Body of pancreas (tissue), 4 donors: ENCODE results near the gene EP400. TPM values are rescaled to one million over a fixed set of nuclear protein-coding genes. Genes with fewer than 3 reads are reported as not detected.
"Not testable (repeated sequence)": the region's sequence is repeated elsewhere in the genome, so short reads cannot be mapped to it uniquely, and the experiment has no call there.

Experiments
- ATAC-seq: fragments of 150-250 bp; one replicate; pipeline ENCODE4 v1.9.1; 2016
- DNase-seq, 4 donors: peaks; one replicate each; pipeline ENCODE4 v3.0.0-alpha.2; 2019
- H3K27ac ChIP-seq, 4 donors: fragments of 200-600 bp; sonication (generic); 1 replicate in 3 of 4; 2 replicates in 1 of 4; pipeline versions ENCODE4 v1.5.1 to v1.6.1; 2016 to 2019; ENCODE audit warnings: mild to moderate bottlenecking in 1 of 4, mixed read lengths in 1 of 4, moderate library complexity in 1 of 4
- H3K27me3 ChIP-seq, 2 donors: fragments of 200-600 bp; sonication (generic); one replicate each; pipeline ENCODE4 v1.6.0; 2016; ENCODE audit warnings: mild to moderate bottlenecking in 1 of 2
- H3K36me3 ChIP-seq, 2 donors: fragments of 200-600 bp; sonication (generic); replicated peaks in 1 of 2; 2 replicates each; pipeline ENCODE4 v1.5.1; 2016; ENCODE audit warnings: low read depth in 2 of 2; ENCODE audit not compliant: insufficient read depth in 1 of 2
- H3K4me1 ChIP-seq: fragments of 200-600 bp; sonication (generic); one replicate; pipeline ENCODE4 v1.6.0; 2016
- H3K4me3 ChIP-seq, 2 donors: fragments of 200-600 bp; sonication (generic); 1 replicate in 1 of 2; 2 replicates in 1 of 2; pipeline ENCODE4 v1.5.1; 2016 to 2019
- H3K9me3 ChIP-seq, 3 donors: fragments of 200-600 bp; sonication (generic); 1 replicate in 2 of 3; 2 replicates in 1 of 3; pipeline ENCODE4 v1.5.1; 2016
- CTCF ChIP-seq, 7 experiments: fragments of 450-650 bp in 4 of 7; fragments of 200-600 bp in 3 of 7; sonication (generic) in 3 of 7; IDR thresholded peaks; one replicate each; pipeline ENCODE4 v1.5.1; 2016 to 2019; ENCODE audit warnings: antibody characterized with exemption in 7 of 7
- POLR2A ChIP-seq, 3 donors: fragments of 450-650 bp; IDR thresholded peaks; one replicate each; pipeline ENCODE4 v1.6.1; 2016; ENCODE audit warnings: antibody characterized with exemption in 3 of 3, mild to moderate bottlenecking in 2 of 3
- WGBS, 2 donors: methylation state at CpG; one replicate each; pipeline ENCODE4 v1.1.5; 2017; 5-methylcytosine and 5-hydroxymethylcytosine counted together
- intact Hi-C: fragments of 100-400 bp; cut with DNase I; formaldehyde crosslinking; loops from one replicate; pipeline ENCODE4 v1.15.1; 2023
- total RNA-seq, 2 donors: library from RNA; depleted of rRNA; stranded (reverse); fragments of >200 nt; gene quantifications; one replicate each; pipeline ENCODE4 v1.1.0, GENCODE V29; 2016

EP400 gene
- total RNA-seq, 2 donors from 2014 or later = 20.5 to 22.4 TPM

DNA sequence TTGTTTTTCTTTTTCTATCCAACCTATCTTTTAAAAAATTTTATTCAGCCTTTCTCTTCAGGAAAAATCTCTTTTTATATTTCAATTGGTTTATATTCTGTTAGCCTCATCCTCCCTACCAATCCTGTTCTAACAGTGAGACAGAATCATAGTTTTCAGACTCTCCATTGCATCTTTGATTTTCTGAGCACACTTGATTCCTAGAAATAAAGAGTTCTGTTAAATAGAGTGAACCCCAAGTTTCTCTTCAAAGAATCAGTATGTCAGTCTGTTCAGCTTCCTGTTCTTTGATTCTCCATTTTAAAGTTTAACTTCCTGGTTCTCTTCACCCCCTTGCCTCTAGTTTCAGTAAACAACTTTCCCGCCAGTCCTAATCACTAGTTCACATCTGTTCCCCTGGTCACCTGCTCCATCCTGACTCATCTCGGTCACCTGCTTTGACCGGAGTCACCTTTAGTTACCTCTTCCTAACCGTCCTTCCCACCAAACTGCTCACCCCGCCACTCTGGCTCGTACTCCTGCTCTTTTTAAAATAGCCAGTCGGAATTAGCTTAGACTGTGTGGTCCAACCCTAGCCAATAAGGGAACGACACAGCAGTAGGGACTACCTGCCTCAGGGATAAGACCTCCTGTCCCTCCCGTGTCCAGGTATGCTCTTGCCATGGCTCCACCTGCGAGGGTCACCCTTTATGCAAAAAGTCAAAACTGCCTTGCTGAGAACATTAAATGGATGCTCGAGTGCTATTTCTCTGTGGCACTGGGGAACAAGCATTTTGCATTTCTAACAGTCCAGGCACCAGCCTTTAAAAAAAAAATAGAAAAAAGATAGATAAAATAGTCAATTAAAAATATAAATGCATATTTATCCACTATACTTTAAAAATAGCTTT, 146.0 kb downstream of the EP400 start:
- 88 to 94% methylated on average over 11 of the region's 11 CpGs for WGBS, 2 donors
- H3K9me3 ChIP-seq = no peaks in the 10 kb centered on the region
- H3K4me3 ChIP-seq = no peak overlapping the region
- no peaks in the 10 kb centered on the region for H3K4me1 ChIP-seq
- H3K36me3 ChIP-seq = peaks cover 0 to 3% of the 10 kb centered on the region in 2 donors
- no peak for DNase-seq
- no peak for TF ChIP-seq POLR2A (IDR thresholded peaks at IDR 0.05)
- TF ChIP-seq CTCF (IDR thresholded peaks at IDR 0.05) = no peak
- ATAC-seq = no peak
- H3K27me3 ChIP-seq = no peaks in the 10 kb centered on the region
- no peak overlapping the region for H3K27ac ChIP-seq
- intact Hi-C loops = no loop called here

GRCh38 chr12:132099739-132100138, 150.0 kb downstream of the EP400 start:
- intact Hi-C loops = no loop called here
- no peaks in the 10 kb centered on the region for H3K4me1 ChIP-seq
- no peaks in the 10 kb centered on the region for H3K9me3 ChIP-seq
- no peak overlapping the region for H3K4me3 ChIP-seq
- no peaks in the 10 kb centered on the region for H3K36me3 ChIP-seq
- DNase-seq (no peak), ATAC-seq (no peak)
- H3K27ac ChIP-seq = no peak overlapping the region
- WGBS, 2 donors = 94% methylated on average over 10 to 12 of the region's 12 CpGs
- no peaks in the 10 kb centered on the region for H3K27me3 ChIP-seq
- TF ChIP-seq CTCF (IDR thresholded peaks at IDR 0.05) (no peak), POLR2A (IDR thresholded peaks at IDR 0.05) (no peak)

DNA sequence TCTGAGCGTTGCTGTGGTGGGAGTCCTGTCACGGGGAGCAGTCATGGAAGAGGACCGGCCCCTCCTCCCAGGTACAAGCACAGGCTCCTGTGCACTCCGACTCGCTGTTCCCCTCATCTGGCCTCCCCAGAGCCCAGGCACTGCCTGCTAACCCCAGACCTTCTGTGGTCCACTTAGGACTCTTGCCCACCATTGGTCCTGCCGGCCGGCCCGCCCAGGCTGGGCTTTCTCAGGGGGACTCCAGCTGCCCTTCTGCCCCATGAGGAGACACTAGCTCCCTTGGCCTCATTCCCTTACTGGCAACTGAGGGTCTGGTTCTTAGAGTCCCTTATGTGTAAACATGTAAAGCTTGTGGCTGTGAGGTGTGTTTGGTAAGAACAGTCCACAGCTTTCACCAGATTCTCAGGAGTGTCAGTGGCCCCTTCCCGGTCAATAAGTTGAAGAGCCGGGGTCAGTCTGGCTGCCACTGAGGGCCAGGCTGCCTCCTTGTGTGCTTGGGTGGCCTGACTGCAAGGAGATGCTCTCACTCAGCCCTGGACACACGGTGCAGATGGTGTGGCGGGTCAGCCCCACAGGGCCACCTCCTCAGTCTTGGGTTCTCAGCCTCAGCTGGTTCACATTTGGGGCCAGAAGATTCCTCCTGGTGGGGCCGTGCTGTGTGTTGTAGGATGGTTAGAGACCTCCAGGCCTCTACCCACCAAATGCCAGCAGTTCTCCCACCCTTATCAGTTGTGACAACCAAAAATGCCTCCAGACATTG, 150.7 kb downstream of the EP400 start:
- DNase-seq (no peak), ATAC-seq (no peak)
- no peak overlapping the region for H3K4me3 ChIP-seq
- no peaks in the 10 kb centered on the region for H3K9me3 ChIP-seq
- H3K27me3 ChIP-seq = no peaks in the 10 kb centered on the region
- H3K36me3 ChIP-seq = peaks cover 0 to 2% of the 10 kb centered on the region in 2 donors
- intact Hi-C loops = no loop called here
- no peak overlapping the region for H3K27ac ChIP-seq
- H3K4me1 ChIP-seq = no peaks in the 10 kb centered on the region
- WGBS, 2 donors = 96% methylated on average over 8 to 13 of the region's 13 CpGs
- TF ChIP-seq POLR2A (IDR thresholded peaks at IDR 0.05) = no peak
- TF ChIP-seq CTCF (IDR thresholded peaks at IDR 0.05) = no peak

- no peak for TF ChIP-seq CTCF (IDR thresholded peaks at IDR 0.05)
- TF ChIP-seq POLR2A (IDR thresholded peaks at IDR 0.05) = no peak
- ATAC-seq (no peak), DNase-seq (no peak)
- Histone ChIP-seq H3K36me3 (peaks cover 0 to 2% of the 10 kb centered on the region in 2 donors), H3K4me3 (no peak overlapping the region), H3K4me1 (no peaks in the 10 kb centered on the region), H3K27ac (no peak overlapping the region), H3K9me3 (no peaks in the 10 kb centered on the region), H3K27me3 (no peaks in the 10 kb centered on the region)
- intact Hi-C loops = no loop called here
- WGBS, 2 donors = 92 to 93% methylated on average over 7 to 9 of the region's 9 CpGs
Measured at GRCh38 chr12:132102297-132102696, 152.6 kb downstream of the EP400 start.

GRCh38 chr12:132103072-132103471, 153.3 kb downstream of the EP400 start:
- DNase-seq, H3K4me1 ChIP-seq, H3K27me3 ChIP-seq, H3K27ac ChIP-seq, H3K36me3 ChIP-seq, H3K9me3 ChIP-seq, intact Hi-C loops, H3K4me3 ChIP-seq, ATAC-seq: not testable (repeated sequence)
- 82 to 84% methylated on average over 14 of the region's 14 CpGs for WGBS, 2 donors
